Measurements from ENCODE around the gene KCNQ1. TPM values are rescaled to one million over a fixed set of nuclear protein-coding genes. Genes with fewer than 3 reads are reported as not detected.

KCNQ1 gene
- total RNA-seq, 1 experiment from 2014 or later, result 1.0 TPM

DNA sequence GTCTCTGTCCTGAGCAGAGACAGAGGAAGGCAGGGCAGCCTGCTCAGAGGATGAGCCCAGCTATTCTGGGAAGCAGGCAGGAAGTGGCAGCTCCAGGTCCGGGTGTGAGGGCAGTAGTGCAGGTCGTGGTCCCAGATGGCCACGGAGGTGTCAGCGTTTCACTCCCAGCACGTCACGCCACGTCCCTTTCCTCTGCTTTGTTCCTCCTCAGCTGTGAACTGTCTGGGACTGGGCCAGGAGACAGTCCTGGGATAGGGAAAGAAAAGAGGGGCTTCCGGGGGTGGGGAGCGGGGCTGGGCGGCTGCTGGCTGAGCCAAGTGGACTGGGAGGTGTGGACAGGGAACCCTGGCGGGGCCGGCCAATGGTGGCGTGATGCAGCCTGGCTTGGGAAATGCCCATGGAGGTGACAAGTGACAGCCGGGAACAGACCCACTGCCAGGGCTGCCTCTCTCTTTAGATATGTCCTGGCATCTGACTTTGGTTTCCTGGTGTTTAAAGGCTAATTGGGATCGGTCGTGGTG lies 64.7 kb downstream of the KCNQ1 start:
- no peak for DNase-seq
- Mint-ChIP-seq H3K36me3 (ENCODE audit: insufficient read depth, unreplicated experiment) (no peaks in the 10 kb centered on the region), H3K4me3 (ENCODE audit: unreplicated experiment) (no peak overlapping the region), H3K27me3 (ENCODE audit: insufficient read depth, unreplicated experiment) (peaks cover 29% of the 10 kb centered on the region), H3K4me1 (ENCODE audit: low read depth, unreplicated experiment) (peaks cover 7% of the 10 kb centered on the region), H3K27ac (ENCODE audit: unreplicated experiment) (no peak overlapping the region), H3K9me3 (ENCODE audit: unreplicated experiment) (no peaks in the 10 kb centered on the region)
- peaks cover 7% of the 10 kb centered on the region; the same call in 1 of the 2 replicates for H3K4me1 ChIP-seq
- H3K4me3 ChIP-seq (ENCODE audit: low read depth, low read length), result no peak overlapping the region
- no peaks in the 10 kb centered on the region for H3K9me3 ChIP-seq
- ChIA-PET POLR2A (no interaction called here), CTCF (no interaction called here)
- no TSS peak for BruUV-seq (replicated peaks)
- TF ChIP-seq, protein P1, sequence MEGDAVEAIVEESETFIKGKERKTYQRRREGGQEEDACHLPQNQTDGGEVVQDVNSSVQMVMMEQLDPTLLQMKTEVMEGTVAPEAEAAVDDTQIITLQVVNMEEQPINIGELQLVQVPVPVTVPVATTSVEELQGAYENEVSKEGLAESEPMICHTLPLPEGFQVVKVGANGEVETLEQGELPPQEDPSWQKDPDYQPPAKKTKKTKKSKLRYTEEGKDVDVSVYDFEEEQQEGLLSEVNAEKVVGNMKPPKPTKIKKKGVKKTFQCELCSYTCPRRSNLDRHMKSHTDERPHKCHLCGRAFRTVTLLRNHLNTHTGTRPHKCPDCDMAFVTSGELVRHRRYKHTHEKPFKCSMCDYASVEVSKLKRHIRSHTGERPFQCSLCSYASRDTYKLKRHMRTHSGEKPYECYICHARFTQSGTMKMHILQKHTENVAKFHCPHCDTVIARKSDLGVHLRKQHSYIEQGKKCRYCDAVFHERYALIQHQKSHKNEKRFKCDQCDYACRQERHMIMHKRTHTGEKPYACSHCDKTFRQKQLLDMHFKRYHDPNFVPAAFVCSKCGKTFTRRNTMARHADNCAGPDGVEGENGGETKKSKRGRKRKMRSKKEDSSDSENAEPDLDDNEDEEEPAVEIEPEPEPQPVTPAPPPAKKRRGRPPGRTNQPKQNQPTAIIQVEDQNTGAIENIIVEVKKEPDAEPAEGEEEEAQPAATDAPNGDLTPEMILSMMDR (IDR thresholded peaks at IDR 0.05; ENCODE audit: insufficient read depth in 1 of 2, low read depth in 1 of 2, low read length in 1 of 2, severe bottlenecking in 1 of 2, unreplicated experiment in 1 of 2), result no peak
- H3K36me3 ChIP-seq (ENCODE audit: control insufficient read depth, insufficient read depth, low read length), result no peaks in the 10 kb centered on the region
- H3K27me3 ChIP-seq (replicated peaks; ENCODE audit: control insufficient read depth, insufficient read depth, low read length), result no peaks in the 10 kb centered on the region
- intact Hi-C loops (cut with micrococcal nuclease; ENCODE audit: unreplicated experiment), result loop anchor here (5.0 kb wide), 1 partner anchor 32 kb away; no protein-coding TSS in a partner anchor

DNA sequence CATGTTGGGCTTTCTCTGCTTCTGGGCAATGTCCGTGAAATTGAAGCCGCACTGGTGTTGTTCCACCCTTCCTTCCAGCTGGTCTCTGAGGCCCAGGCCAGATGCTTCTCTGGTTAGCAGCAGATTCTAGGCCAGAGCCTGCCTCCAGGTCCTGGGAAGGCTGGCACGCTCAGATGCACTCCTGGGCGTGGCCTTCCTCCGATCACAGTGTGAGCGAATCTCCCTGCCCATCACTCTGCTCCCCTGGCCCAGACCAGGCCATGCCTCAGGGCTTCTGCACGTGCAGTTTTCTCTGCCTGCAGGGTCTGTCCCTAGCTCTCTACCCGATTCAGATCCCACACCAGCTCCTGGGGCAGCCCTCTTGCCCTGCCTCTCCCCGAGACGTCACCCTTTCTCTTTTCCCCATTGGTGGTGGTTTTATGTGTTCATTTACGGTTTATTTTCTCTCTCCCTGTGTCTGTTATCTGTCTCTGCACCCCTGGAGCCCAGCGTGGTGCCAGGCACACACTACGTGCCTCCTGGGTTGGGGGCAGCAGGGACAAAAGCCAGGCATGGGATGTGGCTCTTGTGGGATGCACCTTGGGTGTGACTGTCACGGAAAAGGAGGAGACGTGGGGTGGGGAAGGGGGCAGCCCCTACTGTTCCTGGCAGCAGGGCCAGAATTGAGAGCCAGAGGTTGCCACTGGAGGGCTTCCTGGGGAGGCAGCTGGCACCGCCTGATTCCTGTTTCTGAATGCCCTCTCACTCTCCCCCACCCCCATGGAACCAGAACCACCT lies 66.0 kb downstream of the KCNQ1 start:
- no peak overlapping the region for H3K27ac Mint-ChIP-seq (ENCODE audit: unreplicated experiment)
- H3K4me3 Mint-ChIP-seq (ENCODE audit: unreplicated experiment), result no peak overlapping the region
- peaks cover 7% of the 10 kb centered on the region; the same call in 1 of the 2 replicates for H3K4me1 ChIP-seq
- H3K27me3 Mint-ChIP-seq (ENCODE audit: insufficient read depth, unreplicated experiment), result peaks cover 22% of the 10 kb centered on the region
- no peaks in the 10 kb centered on the region for H3K9me3 Mint-ChIP-seq (ENCODE audit: unreplicated experiment)
- no peaks in the 10 kb centered on the region for H3K36me3 Mint-ChIP-seq (ENCODE audit: insufficient read depth, unreplicated experiment)
- no peaks in the 10 kb centered on the region for H3K9me3 ChIP-seq
- no peaks in the 10 kb centered on the region for H3K27me3 ChIP-seq (replicated peaks; ENCODE audit: control insufficient read depth, insufficient read depth, low read length)
- no peak overlapping the region for H3K4me3 ChIP-seq (ENCODE audit: low read depth, low read length)
- TF ChIP-seq, protein P1 (IDR thresholded peaks at IDR 0.05; ENCODE audit: insufficient read depth in 1 of 2, low read depth in 1 of 2, low read length in 1 of 2, severe bottlenecking in 1 of 2, unreplicated experiment in 1 of 2), result no peak
- ChIA-PET POLR2A (no interaction called here), CTCF (no interaction called here)
- no TSS peak for BruUV-seq (replicated peaks)
- H3K36me3 ChIP-seq (ENCODE audit: control insufficient read depth, insufficient read depth, low read length), result no peaks in the 10 kb centered on the region
- DNase-seq, result no peak
- peaks cover 7% of the 10 kb centered on the region for H3K4me1 Mint-ChIP-seq (ENCODE audit: low read depth, unreplicated experiment)
- intact Hi-C loops (cut with micrococcal nuclease; ENCODE audit: unreplicated experiment), result loop anchor here (5.0 kb wide), 1 partner anchor 34 kb away; no protein-coding TSS in a partner anchor

DNA sequence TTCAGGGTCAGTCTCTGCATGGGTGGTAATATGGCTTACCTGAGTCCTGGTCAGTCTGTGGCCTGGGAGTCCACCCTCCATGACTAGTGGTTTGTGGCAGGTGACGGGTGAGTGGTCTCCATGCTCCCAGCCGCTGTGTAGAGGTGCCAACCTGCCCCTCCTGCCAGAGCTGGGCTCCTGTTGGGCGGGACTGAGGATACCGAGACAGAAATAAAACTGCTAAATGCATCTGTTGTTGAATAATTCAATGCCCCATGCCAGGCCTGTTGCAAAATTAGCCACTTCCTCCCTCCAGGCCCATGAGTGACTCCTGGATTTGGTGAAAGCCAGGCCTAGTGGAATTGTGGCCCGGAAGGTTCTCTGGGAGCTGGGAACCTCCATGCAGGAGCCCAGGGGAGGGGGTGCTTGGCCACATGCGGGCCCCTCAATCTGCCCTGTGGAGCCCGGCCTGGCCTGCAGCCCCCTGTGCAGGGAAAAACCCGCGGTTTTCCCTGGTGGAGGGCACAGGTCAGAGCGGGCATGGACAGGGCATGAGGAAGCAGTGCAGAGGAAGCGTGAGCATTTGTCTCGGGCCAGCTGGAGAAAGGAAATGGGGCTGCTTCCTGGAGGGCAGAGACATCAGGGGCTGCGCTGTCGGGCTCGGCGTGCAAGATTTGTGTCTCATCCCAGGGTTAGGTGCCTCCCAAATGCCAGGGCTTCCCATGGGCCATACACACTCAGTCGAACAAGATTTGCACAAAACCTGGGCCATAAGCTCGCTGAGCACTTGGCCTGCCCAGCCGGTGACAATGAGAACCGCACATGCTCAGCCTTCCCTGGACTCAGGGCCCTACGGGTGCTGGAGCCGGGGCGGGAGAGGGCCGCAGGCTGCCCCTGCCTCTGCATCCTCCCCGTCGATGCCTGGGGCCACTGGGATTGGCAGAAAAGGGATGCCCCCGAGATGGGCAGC lies 66.9 kb downstream of the KCNQ1 start:
- TF ChIP-seq, protein P1 (IDR thresholded peaks at IDR 0.05; ENCODE audit: insufficient read depth in 1 of 2, low read depth in 1 of 2, low read length in 1 of 2, severe bottlenecking in 1 of 2, unreplicated experiment in 1 of 2), result no peak
- CTCF ChIA-PET, result interaction anchor here (1.0 kb wide), 1 partner anchor 22 kb away, joined by 3 read pairs; no protein-coding TSS in a partner anchor

More for the DNA sequence above, 66.9 kb downstream of the KCNQ1 start:
- H3K27me3 Mint-ChIP-seq (ENCODE audit: insufficient read depth, unreplicated experiment), result peaks cover 16% of the 10 kb centered on the region
- Histone ChIP-seq H3K27me3 (replicated peaks; ENCODE audit: control insufficient read depth, insufficient read depth, low read length) (no peaks in the 10 kb centered on the region), H3K4me1 (peaks cover 7% of the 10 kb centered on the region; the same call in 1 of the 2 replicates), H3K9me3 (no peaks in the 10 kb centered on the region), H3K4me3 (ENCODE audit: low read depth, low read length) (no peak overlapping the region), H3K36me3 (ENCODE audit: control insufficient read depth, insufficient read depth, low read length) (no peaks in the 10 kb centered on the region)
- H3K36me3 Mint-ChIP-seq (ENCODE audit: insufficient read depth, unreplicated experiment), result no peaks in the 10 kb centered on the region
- H3K9me3 Mint-ChIP-seq (ENCODE audit: unreplicated experiment), result no peaks in the 10 kb centered on the region
- intact Hi-C loops (cut with micrococcal nuclease; ENCODE audit: unreplicated experiment), result loop anchor here (5.0 kb wide), 1 partner anchor 34 kb away; no protein-coding TSS in a partner anchor
- DNase-seq, result peak in 1 of 2 experiments; percentile 26
- no TSS peak for BruUV-seq (replicated peaks)
- no peak overlapping the region for H3K4me3 Mint-ChIP-seq (ENCODE audit: unreplicated experiment)
- POLR2A ChIA-PET, result no interaction called here
- H3K27ac Mint-ChIP-seq (ENCODE audit: unreplicated experiment), result no peak overlapping the region
- peaks cover 7% of the 10 kb centered on the region for H3K4me1 Mint-ChIP-seq (ENCODE audit: low read depth, unreplicated experiment)

All from Caco-2 (cell line).